HCT116 (cell line): Measurements from ENCODE around the gene EPHB2. TPM values are rescaled to one million over a fixed set of nuclear protein-coding genes. Genes with fewer than 3 reads are reported as not detected.

Source experiments
- ATAC-seq: fragments of 200-7000 bp; cut with Tn5 transposase; 2 replicates; pipeline ENCODE4 v1.9.1; 2020; ENCODE audit warnings: mild to moderate bottlenecking, moderate library complexity
- BruUV-seq: library from RNA; stranded (reverse); fragments of 400-500 nt; replicated peaks from 2 replicates; lab custom pipeline; 2021; lab: Mats Ljungman, UMichigan
- CTCF ChIA-PET: fragments of 300-600 bp; sonication (Branson Sonifier 250); formaldehyde crosslinking; loops from one replicate; lab custom pipeline; 2021; ENCODE audit warnings: antibody characterized with exemption; lab: Charles Lee
- POLR2A ChIA-PET: fragments of 300-600, 350-600 bp; sonication (Branson Sonifier 250); formaldehyde crosslinking; loops from one replicate; lab custom pipeline; 2021; ENCODE audit warnings: antibody characterized with exemption; lab: Charles Lee
- RAD21 ChIA-PET, 2 experiments: fragments of 300-600 bp; sonication (Branson Sonifier 250); formaldehyde crosslinking; loops; one replicate each; lab custom pipeline; 2023; ENCODE audit warnings: low total read pairs in 2 of 2; ENCODE audit not compliant: uncharacterized antibody in 2 of 2, unreplicated experiment in 2 of 2, low non-redundant PET in 1 of 2; lab: Charles Lee
- DNase-seq: peaks from one replicate; pipeline ENCODE4 v3.0.0-alpha.2; 2010; ENCODE audit warnings: low read depth, low spot score
- H2AFZ ChIP-seq: fragments of 200-600 bp; shearing (Covaris generic), sonication (generic); 2 replicates; pipeline ENCODE4 v1.6.1; 2017; ENCODE audit warnings: low read depth, mixed run types, mixed read lengths, antibody characterized with exemption, low read length; ENCODE audit not compliant: poor library complexity, severe bottlenecking
- H3K27ac ChIP-seq: 2 replicates; pipeline ENCODE4 v1.5.1; 2012; ENCODE audit warnings: low read depth, low read length
- H3K27me3 ChIP-seq: fragments of 200-600 bp; sonication (generic); 2 replicates; pipeline ENCODE4 v1.6.1; 2016; ENCODE audit warnings: mixed run types, low read length, mixed read lengths; ENCODE audit not compliant: insufficient read depth
- H3K36me3 ChIP-seq, 2 experiments: fragments of 200-500 bp in 1 of 2; fragments of 200-600 bp in 1 of 2; sonication (Bioruptor generic) in 1 of 2; sonication (generic) in 1 of 2; 2 replicates each; pipeline versions ENCODE4 v1.5.1 to v1.6.1; 2014 to 2016; ENCODE audit warnings: low read length in 2 of 2, inconsistent platforms in 1 of 2, mixed read lengths in 1 of 2, mixed run types in 1 of 2; ENCODE audit not compliant: insufficient read depth in 2 of 2, control insufficient read depth in 1 of 2
- H3K4me1 ChIP-seq, 2 experiments: fragments of 200-600 bp in 1 of 2; sonication (generic) in 1 of 2; 2 replicates each; pipeline versions ENCODE4 v1.5.1 to v1.6.1; 2012 to 2017; ENCODE audit warnings: low read length in 2 of 2, inconsistent platforms in 1 of 2, mild to moderate bottlenecking in 1 of 2, mixed read lengths in 1 of 2, mixed run types in 1 of 2, moderate library complexity in 1 of 2; ENCODE audit not compliant: insufficient read depth in 2 of 2, control insufficient read depth in 1 of 2
- H3K4me2 ChIP-seq: fragments of 200-600 bp; sonication (generic); 2 replicates; pipeline ENCODE4 v1.6.1; 2017; ENCODE audit warnings: mixed run types, low read length, mixed read lengths
- H3K4me3 ChIP-seq, 2 experiments: fragments of 200-600 bp in 1 of 2; sonication (generic) in 1 of 2; replicated peaks in 1 of 2; 2 replicates each; pipeline ENCODE4 v1.5.1; 2011 to 2016; ENCODE audit warnings: low read length in 2 of 2, control low read depth in 1 of 2, low read depth in 1 of 2, mild to moderate bottlenecking in 1 of 2, mixed read lengths in 1 of 2, mixed run types in 1 of 2
- H3K79me2 ChIP-seq: fragments of 200-600 bp; sonication (generic); 2 replicates; pipeline ENCODE4 v1.6.1; 2017; ENCODE audit warnings: mild to moderate bottlenecking, mixed run types, low read length, moderate library complexity, mixed read lengths; ENCODE audit not compliant: insufficient read depth
- H3K9ac ChIP-seq: fragments of 200-600 bp; sonication (generic); 2 replicates; pipeline ENCODE4 v1.6.1; 2016; ENCODE audit warnings: low read length, mixed read lengths
- H3K9me2 ChIP-seq: fragments of 200-600 bp; sonication (generic), shearing (Covaris generic); 2 replicates; pipeline ENCODE4 v1.6.1; 2017; ENCODE audit warnings: mixed run types, mild to moderate bottlenecking, moderate library complexity; ENCODE audit not compliant: insufficient read depth
- H3K9me3 ChIP-seq, 2 experiments: fragments of 200-500 bp in 1 of 2; fragments of 200-600 bp in 1 of 2; sonication (Bioruptor generic) in 1 of 2; sonication (generic) in 1 of 2; 2 replicates each; pipeline ENCODE4 v1.6.1; 2014 to 2017; ENCODE audit warnings: low read length in 2 of 2, mixed read lengths in 2 of 2, inconsistent platforms in 1 of 2, low read depth in 1 of 2, mild to moderate bottlenecking in 1 of 2, mixed run types in 1 of 2, moderate library complexity in 1 of 2; ENCODE audit not compliant: control insufficient read depth in 1 of 2, insufficient read depth in 1 of 2
- H4K20me1 ChIP-seq: fragments of 200-600 bp; sonication (generic), shearing (Covaris generic); 2 replicates; pipeline ENCODE4 v1.6.1; 2017; ENCODE audit warnings: mixed run types, mild to moderate bottlenecking, moderate library complexity; ENCODE audit not compliant: insufficient read depth
- CBX3 ChIP-seq: IDR thresholded peaks from 2 replicates; pipeline ENCODE4 v1.6.1; 2012; ENCODE audit warnings: low read depth
- CEBPB ChIP-seq: IDR thresholded peaks from 2 replicates; pipeline ENCODE4 v1.6.1; 2012; ENCODE audit warnings: low read depth
- EGR1 ChIP-seq: IDR thresholded peaks from 2 replicates; pipeline ENCODE4 v1.6.1; 2012; ENCODE audit warnings: low read depth
- ELF1 ChIP-seq: IDR thresholded peaks from 2 replicates; pipeline ENCODE4 v1.6.1; 2012; ENCODE audit warnings: low read depth, borderline replicate concordance
- EZH2 ChIP-seq: fragments of 200-600 bp; sonication (generic); IDR thresholded peaks from 2 replicates; pipeline ENCODE4 v1.6.1; 2017; ENCODE audit warnings: antibody characterized with exemption, mixed run types
- EZH2phosphoT487 ChIP-seq: fragments of 200-600 bp; IDR thresholded peaks from 2 replicates; pipeline ENCODE4 v1.6.1; 2018; ENCODE audit warnings: antibody characterized with exemption, borderline replicate concordance
- FOSL1 ChIP-seq: IDR thresholded peaks from 2 replicates; pipeline ENCODE4 v1.6.1; 2012; ENCODE audit warnings: low read depth
- JUND ChIP-seq: IDR thresholded peaks from 2 replicates; pipeline ENCODE4 v1.6.1; 2012
- POLR2AphosphoS5 ChIP-seq: IDR thresholded peaks from 2 replicates; pipeline ENCODE4 v1.6.1; 2011; ENCODE audit warnings: mild to moderate bottlenecking, low read depth, low read length, moderate library complexity
- RAD21 ChIP-seq: IDR thresholded peaks from 2 replicates; pipeline ENCODE4 v1.6.1; 2012; ENCODE audit warnings: low read depth, mild to moderate bottlenecking
- REST ChIP-seq: IDR thresholded peaks from 2 replicates; pipeline ENCODE4 v1.6.1; 2012; ENCODE audit warnings: low read depth
- SRF ChIP-seq: IDR thresholded peaks from 2 replicates; pipeline ENCODE4 v1.6.1; 2012; ENCODE audit warnings: low read depth
- TCF7L2 ChIP-seq: IDR thresholded peaks from 2 replicates; pipeline ENCODE4 v1.7.0; 2011; ENCODE audit warnings: borderline replicate concordance, inconsistent platforms; ENCODE audit not compliant: insufficient read depth, insufficient read length; ENCODE audit errors: extremely low read depth
- YY1 ChIP-seq: IDR thresholded peaks from 2 replicates; pipeline ENCODE4 v1.6.1; 2011; ENCODE audit warnings: low read length, low read depth, moderate library complexity, mild to moderate bottlenecking; ENCODE audit not compliant: insufficient replicate concordance; ENCODE audit errors: extremely low read depth
- ZBTB33 ChIP-seq: IDR thresholded peaks from 2 replicates; pipeline ENCODE4 v1.6.1; 2011; ENCODE audit warnings: mild to moderate bottlenecking, low read length, moderate library complexity; ENCODE audit not compliant: insufficient replicate concordance; ENCODE audit errors: extremely low read depth
- intact Hi-C: fragments of 100-400 bp; cut with micrococcal nuclease; formaldehyde crosslinking; loops from 2 replicates; pipeline ENCODE4 v1.10.0; 2022
- total RNA-seq: library from RNA; stranded (reverse); gene quantifications from one replicate; pipeline ENCODE4 v1.2.1, GENCODE V29; 2021; ENCODE audit not compliant: unreplicated experiment
- TF ChIP-seq, protein P1 (sequence below): IDR thresholded peaks from 2 replicates; pipeline ENCODE4 v1.6.1; 2012
- TF ChIP-seq, protein P2 (sequence below), 3 experiments: fragments of 200-600 bp in 1 of 3; sonication (generic) in 1 of 3; IDR thresholded peaks in 2 of 3; conservative IDR thresholded peaks in 1 of 3; 2 replicates each; pipeline ENCODE4 v1.5.1; 2012 to 2017; ENCODE audit warnings: low read depth in 2 of 3, low read length in 2 of 3, antibody characterized with exemption in 1 of 3, borderline replicate concordance in 1 of 3, control low read depth in 1 of 3, mild to moderate bottlenecking in 1 of 3, mixed read lengths in 1 of 3, mixed run types in 1 of 3, moderate library complexity in 1 of 3; ENCODE audit not compliant: insufficient read depth in 1 of 3
- TF ChIP-seq, protein P3 (sequence below): IDR thresholded peaks from 2 replicates; pipeline ENCODE4 v1.6.1; 2012

Gene EPHB2
- total RNA-seq, 1 experiment from 2014 or later: 19.5 TPM

GRCh38 chr1:22953057-22953739 lies 242.6 kb downstream of the EPHB2 start:
- no peaks in the 10 kb centered on the region for H3K4me1 ChIP-seq
- no peaks in the 10 kb centered on the region for H3K36me3 ChIP-seq
- no peak overlapping the region for H3K27ac ChIP-seq
- H3K4me2 ChIP-seq: no peak overlapping the region
- DNase-seq: no peak
- RAD21 ChIA-PET: no interaction called here
- no peak for ATAC-seq
- H3K79me2 ChIP-seq: no peaks in the 10 kb centered on the region
- no peaks in the 10 kb centered on the region for H4K20me1 ChIP-seq
- no peak overlapping the region for H2AFZ ChIP-seq
- TF ChIP-seq FOSL1 (no peak), POLR2AphosphoS5 (no peak), ZBTB33 (no peak), CBX3 (no peak), ELF1 (no peak), EZH2phosphoT487 (no peak), SRF (no peak), YY1 (no peak), EGR1 (no peak), TCF7L2 (no peak), REST (no peak), JUND (no peak), RAD21 (no peak), EZH2 (no peak), CEBPB (no peak)
- TF ChIP-seq, protein P1, sequence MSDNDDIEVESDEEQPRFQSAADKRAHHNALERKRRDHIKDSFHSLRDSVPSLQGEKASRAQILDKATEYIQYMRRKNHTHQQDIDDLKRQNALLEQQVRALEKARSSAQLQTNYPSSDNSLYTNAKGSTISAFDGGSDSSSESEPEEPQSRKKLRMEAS: no peak
- TF ChIP-seq, protein P2, sequence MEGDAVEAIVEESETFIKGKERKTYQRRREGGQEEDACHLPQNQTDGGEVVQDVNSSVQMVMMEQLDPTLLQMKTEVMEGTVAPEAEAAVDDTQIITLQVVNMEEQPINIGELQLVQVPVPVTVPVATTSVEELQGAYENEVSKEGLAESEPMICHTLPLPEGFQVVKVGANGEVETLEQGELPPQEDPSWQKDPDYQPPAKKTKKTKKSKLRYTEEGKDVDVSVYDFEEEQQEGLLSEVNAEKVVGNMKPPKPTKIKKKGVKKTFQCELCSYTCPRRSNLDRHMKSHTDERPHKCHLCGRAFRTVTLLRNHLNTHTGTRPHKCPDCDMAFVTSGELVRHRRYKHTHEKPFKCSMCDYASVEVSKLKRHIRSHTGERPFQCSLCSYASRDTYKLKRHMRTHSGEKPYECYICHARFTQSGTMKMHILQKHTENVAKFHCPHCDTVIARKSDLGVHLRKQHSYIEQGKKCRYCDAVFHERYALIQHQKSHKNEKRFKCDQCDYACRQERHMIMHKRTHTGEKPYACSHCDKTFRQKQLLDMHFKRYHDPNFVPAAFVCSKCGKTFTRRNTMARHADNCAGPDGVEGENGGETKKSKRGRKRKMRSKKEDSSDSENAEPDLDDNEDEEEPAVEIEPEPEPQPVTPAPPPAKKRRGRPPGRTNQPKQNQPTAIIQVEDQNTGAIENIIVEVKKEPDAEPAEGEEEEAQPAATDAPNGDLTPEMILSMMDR (IDR thresholded peaks at IDR 0.05 in 2 of 3, conservative IDR thresholded peaks at IDR 0.05 in 1 of 3; ENCODE audit: borderline replicate concordance in 1 of 3, insufficient read depth in 1 of 3, low read depth in 2 of 3, low read length in 2 of 3): no peak
- TF ChIP-seq, protein P3, sequence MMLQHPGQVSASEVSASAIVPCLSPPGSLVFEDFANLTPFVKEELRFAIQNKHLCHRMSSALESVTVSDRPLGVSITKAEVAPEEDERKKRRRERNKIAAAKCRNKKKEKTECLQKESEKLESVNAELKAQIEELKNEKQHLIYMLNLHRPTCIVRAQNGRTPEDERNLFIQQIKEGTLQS: no peak
- POLR2A ChIA-PET: no interaction called here
- no peaks in the 10 kb centered on the region for H3K9me2 ChIP-seq
- BruUV-seq: no TSS peak
- CTCF ChIA-PET: no interaction called here
- H3K9me3 ChIP-seq: no peaks in the 10 kb centered on the region
- no peaks in the 10 kb centered on the region for H3K27me3 ChIP-seq
- H3K4me3 ChIP-seq: no peak overlapping the region
- intact Hi-C loops: no loop called here
- H3K9ac ChIP-seq: no peak overlapping the region
